Measurements from ENCODE around the gene RBMS3.
"Not testable (repeated sequence)": the region's sequence is repeated elsewhere in the genome, so short reads cannot be mapped to it uniquely, and the experiment has no call there.

RBMS3 gene

DNA sequence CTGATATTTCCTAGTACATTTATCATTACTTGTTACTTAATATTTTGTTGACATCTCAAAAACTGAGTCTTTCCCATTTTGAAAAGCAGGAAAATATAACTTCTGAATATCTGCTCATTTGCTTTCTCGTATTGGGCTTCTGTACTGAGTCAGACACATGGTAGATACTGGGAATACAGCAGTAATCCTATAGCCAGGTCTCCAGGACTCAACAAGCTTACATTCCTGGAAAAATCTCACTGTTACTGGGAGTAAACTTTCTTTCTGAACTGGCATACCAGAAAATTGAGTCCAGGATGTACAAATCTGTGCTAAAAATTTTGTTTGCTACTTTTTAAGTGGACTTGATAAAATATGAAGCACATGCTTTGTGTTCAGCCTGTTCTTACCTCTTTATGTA is 240.4 kb downstream of the RBMS3 start:
- DNase-seq (ENCODE audit: low read depth in 3 of 3, low spot score in 1 of 3): no peak

DNA sequence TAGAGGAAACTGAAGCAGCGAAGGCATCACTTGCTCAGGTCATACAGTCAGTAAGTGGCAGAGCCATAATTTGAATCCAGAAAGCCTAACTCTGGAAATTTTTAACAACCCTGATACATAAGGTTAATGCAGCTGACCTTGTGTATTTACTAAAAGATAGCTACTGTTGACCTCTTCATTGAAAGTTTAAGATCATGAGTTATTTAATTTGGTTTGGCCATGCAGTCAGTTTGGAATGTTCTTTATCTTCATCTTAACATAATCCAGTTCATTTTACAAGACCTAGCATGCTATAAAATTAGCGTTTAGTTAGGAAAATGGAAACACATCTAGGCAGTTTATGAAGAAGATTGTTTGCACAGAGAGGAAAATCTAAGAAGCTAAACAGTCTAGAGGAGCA is 240.9 kb downstream of the RBMS3 start:
- DNase-seq (ENCODE audit: low read depth in 3 of 3, low spot score in 1 of 3): no peak

DNA sequence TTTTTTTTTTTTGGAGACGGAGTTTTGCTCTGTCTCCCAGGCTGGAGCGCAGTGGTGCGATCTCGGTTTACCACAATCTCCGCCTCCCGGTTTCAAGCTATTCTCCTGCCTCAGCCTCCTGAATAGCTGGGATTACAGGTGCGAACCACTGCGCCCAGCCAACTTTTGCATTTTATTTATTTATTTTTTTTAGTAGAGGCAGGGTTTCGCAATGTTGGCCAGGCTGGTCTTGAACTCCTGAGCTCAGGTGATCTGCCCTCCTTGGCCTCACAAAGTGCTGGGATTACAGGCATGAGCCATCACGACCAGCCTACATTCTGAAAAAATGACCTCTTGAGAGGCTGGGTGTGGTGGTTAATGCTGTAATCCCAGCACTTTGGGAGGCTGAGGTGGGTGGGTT is 243.6 kb downstream of the RBMS3 start:
- DNase-seq (ENCODE audit: low read depth in 3 of 3, low spot score in 1 of 3): not testable (repeated sequence)

DNA sequence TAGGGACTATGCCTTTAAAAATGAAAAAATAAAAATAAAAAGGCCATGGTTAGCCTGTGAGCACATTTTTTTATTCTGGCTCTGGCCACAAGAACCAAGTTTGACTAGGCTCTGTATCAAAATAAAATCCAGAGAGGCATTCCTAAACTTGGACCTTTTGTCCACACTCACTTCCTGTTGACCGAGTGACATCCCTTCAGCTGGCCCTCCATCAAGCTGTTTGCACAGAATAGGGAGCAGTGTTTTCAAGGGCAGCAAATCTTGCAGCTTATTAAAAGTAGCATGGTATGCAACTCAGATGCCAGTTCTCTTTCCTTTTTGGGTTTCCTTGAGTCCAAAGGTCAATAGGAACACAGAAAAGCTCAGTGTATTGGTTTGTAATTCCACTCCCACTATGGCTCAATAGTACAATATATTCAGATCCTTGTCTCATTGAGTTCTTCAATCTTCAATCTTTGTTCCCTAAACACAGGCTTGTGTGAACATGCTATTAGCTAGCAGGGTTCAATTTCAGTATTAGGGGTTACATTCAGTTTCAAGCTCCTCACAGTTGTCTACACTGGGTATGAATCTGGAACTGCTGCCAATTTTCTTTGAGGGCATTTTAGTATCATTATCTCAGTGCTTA is 244.5 kb downstream of the RBMS3 start:
- DNase-seq (ENCODE audit: low read depth in 3 of 3, low spot score in 1 of 3): no peak

DNA sequence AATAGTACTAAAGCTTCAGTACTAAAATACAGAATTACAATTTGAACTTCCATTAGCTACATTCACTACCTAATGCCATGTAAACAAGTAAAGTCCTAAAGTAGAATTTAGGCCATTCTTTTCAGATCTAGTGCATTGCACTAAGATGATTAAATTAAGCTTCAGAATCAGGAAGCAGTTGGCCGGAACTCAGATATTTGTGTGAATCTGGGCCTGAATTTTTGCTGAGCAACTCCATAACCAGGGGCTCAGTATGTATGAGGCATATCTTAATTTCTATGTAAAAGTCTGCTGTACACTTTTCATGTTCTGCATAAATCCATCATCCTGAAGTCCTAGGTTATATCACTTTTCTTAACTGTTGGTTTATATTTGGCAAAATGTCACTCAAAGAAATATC is 246.4 kb downstream of the RBMS3 start:
- DNase-seq (ENCODE audit: low read depth in 3 of 3, low spot score in 1 of 3): no peak

DNA sequence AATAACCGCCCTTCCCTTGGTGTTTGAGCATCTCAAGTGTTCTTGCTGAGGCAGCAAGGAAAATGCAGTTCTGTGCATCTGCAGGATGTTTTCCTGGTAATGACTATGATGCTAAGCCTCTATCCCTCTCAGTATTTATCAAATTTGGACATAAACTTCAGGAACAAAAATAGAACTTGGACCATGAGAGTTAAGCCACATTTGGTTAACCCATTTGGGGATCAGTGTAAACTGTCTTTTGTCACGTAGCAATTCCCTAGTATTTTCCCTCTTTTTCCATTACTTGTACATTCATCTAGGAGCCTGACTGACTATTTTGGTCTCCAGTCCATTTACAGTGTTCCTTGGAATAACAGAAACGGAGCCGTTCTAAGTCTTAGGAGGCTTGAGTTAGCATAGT is 250.8 kb downstream of the RBMS3 start:
- no peak for DNase-seq (ENCODE audit: low read depth in 3 of 3, low spot score in 1 of 3)

DNA sequence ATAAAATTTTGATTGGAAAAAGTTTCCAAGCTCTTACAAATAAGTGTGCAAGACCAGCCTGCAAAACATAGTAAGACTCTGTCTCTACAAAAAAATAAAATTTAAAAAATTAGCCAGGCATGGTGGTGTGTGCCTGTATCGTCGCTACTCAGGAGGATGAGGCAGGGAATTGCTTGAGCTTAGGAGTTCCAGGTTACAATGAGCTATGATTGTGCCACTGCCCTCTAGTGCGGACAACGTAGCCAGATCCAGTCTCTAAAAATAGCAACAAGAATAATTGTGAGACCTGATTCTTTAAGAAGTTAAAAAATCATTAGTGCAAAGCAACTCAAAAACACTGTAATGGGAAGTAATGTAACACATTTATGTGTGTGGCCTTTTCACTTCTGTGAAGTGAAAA is 251.6 kb downstream of the RBMS3 start:
- no peak for DNase-seq (ENCODE audit: low read depth in 3 of 3, low spot score in 1 of 3)

DNA sequence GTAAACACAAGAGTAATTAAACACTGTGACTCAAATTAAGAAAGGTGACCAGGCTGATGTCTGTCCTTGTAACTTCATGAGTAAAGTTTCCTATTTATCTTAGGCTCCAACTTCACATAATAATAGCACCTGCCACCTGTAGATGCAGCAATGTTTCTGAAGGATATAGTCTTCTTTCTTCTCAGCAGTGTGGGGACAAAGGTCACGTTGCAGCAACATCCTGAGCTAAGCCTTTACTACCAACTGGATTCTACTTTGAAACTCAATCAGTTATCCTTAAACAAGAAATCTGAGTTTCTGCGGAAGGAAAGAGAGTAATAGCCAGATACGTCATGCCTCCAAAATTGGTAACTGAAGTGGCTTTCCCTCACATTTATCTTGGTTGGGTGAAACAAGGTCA is 253.1 kb downstream of the RBMS3 start:
- DNase-seq (ENCODE audit: low read depth in 3 of 3, low spot score in 1 of 3): no peak

DNA sequence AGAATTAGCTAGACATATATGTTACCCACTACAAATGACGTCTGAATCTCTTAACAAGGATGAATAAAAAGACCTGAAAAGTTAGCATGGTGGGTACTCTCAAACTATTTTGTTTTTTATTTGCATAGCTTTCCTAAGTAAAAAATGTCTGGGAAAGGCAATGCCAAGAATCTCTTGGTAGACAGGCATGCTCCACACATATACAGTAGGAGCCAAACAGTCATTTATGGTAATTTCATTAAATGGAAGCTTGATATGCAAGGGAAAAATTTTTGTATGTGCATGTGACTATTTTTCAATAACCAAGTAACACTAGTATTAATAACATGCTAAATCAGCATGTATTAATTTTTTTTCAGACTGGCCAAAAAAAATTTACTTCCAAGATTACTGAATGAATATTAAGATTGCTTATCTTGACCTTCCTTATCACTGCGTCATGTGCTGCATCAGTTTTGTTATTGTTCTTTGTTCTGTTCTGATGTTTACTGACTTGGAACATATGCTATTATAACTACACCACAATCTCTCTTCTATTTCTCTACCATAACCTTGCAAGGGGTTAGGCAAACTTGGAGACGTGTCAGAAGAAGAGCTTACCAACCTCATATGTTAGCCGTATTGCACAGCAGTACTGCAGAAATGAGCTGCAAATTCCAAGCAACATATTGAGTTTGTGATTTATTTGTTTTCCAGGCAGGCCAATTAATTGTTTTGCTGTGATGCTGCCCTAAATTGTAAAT is 255.3 kb downstream of the RBMS3 start:
- no peak for DNase-seq (ENCODE audit: low read depth in 3 of 3, low spot score in 1 of 3)

DNA sequence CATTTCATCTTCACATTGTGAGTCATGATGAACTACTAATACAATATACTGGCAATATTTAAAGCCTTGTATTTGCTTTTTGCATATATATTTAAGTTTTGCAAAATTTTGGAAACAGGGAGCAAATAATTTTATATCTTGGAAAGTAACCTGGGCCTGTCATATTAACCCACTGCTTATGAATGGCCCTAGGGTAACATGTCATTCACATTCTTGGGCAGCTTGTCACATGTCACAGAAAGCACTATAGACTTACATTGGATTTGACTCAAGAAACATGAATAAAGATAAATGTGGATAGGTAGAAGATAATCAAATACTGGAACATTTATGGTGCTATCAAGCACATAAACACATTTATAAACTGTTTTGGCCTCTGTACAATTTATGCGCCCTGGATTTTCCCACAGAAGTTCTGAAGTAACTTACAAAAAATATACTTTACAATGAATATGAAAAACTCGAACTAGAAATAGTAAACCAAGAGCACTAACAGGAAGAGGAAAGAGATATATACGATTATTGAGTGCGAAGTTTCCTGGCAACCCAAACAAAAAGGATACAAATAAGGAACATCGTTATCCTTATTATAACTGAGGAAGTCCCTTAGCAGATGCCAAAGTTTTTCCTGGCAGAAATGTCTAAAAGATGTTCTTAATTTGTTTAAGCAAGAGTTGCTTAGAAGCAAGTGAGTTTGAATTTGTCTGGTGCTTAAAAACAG is 257.2 kb downstream of the RBMS3 start:
- no peak for DNase-seq (ENCODE audit: low read depth in 3 of 3, low spot score in 1 of 3)

DNA sequence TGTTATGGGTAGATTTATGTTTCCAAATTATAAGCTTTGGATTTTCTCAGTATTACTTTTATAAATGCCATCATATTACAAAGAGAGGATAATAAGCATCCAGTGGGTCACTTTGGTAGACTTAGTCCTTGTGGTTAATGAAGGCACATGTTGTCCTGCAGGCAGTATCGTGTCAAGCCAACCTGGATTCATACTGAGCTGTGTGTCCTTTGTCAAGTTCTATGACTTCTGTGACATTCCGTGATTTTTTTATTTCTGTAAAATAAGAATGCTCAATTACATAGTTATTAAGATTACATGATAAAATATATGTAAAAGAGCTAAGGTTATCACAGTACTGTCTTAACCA is 257.7 kb downstream of the RBMS3 start:
- no peak for DNase-seq (ENCODE audit: low read depth in 3 of 3, low spot score in 1 of 3)

DNA sequence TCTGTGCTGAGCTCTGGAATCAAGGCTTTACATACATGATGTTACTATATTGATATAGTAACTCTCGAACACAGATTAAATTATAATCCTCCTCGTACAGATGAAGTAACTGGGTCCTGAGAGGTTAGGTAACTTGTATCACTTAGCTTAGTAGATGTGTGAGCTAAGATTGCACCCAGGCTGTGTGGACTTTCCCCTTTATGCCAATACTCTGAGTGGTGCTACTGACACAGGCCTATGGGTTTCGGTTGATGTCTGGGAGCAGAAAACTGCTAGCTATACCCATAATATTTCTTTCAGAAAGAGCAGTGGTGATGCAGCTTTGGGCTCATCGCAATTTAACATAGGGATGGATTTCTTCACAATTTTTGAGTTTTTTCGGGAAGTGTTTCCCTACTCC is 259.7 kb downstream of the RBMS3 start:
- DNase-seq (ENCODE audit: low read depth in 3 of 3, low spot score in 1 of 3): no peak

DNA sequence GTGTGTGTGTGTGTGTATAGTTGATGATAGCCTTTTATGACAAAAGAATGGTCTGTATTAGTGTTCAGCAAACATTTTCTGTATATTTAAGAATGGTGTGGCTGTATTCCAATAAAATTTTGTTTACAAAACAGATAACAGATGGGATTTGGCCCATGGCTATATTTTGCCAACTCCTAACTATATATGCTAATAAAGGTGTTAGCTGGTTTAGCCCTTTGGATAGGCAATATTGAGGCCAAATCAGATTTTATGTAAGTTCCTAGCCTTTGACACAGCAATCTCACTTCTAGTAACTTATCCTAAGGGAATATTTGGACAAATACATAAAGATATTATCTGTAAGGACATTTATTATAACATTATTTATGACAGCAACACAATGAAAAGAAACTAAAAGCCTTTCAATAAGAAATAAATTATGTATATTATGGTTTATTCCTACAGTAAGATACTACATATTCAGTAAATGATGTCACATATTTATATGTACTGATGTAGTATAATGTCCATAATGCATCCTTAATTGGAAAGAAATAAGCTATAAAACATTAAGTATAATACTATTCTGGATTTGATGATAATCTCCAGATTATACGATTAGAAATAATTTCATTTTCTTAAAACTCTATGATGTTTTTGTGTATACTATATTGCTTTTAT is 264.0 kb downstream of the RBMS3 start:
- DNase-seq (ENCODE audit: low read depth in 3 of 3, low spot score in 1 of 3): no peak

DNA sequence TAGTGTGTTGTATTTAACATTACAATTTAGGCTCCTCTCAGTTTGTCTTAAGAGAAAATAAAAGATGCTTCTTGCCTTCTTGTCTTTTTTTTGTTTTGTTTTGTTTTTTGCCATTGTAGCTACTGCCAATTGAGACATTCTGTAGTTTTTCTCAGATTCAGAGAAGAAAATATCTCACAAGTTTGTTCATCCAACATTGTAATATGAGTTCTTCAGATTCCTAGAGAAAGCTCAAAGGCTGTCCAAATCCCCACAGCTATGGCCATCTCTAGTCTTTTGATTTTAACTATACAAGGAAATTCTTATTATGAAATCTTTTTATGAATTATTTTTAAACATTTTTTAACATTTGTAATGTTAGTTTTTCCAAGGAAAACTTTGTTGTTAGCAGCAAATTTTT is 264.7 kb downstream of the RBMS3 start:
- no peak for DNase-seq (ENCODE audit: low read depth in 3 of 3, low spot score in 1 of 3)

DNA sequence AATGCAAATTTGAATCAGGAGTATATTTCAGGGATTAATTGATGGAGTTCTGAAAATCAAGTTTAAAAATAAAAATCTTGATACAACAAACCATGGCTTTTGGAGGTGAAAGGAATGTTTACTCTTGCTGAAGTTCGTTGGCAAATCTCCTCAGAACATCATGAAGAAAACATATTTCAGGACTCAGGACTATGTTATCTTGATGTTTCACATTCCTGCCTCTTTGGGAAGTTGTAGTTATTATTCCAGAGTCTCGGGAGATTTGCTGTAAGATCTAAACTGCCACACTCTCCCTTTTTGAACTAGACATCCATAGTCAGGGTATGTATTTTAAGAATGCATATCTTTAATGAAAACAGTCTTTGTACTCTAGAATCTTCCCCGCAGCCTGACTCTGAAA is 271.2 kb downstream of the RBMS3 start:
- no peak for DNase-seq (ENCODE audit: low read depth in 3 of 3, low spot score in 1 of 3)

DNA sequence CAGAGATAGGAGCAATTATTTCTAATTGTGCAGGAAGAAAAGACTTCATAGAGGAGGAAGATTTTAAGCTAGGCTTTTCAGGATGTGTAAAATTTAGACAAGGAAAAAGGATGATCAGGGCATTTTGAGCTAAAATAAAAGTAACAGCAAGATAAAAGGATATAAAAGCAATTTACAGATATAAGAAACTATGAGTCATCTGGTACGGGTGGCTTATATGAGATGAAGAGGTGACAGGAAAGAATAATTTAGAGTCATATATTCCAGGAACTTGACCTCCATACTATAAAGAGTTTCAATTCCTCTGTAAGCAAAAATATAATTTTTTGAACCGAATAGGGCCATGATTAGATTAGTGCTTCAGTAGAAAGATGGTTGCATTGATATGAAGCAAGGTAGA is 273.7 kb downstream of the RBMS3 start:
- DNase-seq (ENCODE audit: low read depth in 3 of 3, low spot score in 1 of 3): no peak

DNA sequence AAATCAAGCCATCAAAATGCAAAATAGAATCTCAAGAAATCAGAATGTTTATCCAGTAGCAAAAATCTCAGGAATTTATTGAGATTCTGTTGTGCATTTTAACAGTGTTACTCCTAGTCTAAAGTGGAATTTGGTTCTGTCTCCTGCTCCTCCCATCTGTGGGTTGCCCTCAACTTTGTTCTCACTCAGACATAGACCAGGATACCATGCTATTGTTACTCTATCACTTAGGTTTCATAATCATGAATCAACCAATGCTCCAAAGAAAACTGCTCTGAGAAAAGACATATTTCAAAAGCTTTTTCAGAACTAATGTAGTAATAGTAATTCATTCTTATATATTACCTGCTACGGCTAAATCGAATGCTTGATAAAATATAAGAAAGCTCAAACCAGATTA is 274.7 kb downstream of the RBMS3 start:
- DNase-seq (ENCODE audit: low read depth in 3 of 3, low spot score in 1 of 3): no peak

DNA sequence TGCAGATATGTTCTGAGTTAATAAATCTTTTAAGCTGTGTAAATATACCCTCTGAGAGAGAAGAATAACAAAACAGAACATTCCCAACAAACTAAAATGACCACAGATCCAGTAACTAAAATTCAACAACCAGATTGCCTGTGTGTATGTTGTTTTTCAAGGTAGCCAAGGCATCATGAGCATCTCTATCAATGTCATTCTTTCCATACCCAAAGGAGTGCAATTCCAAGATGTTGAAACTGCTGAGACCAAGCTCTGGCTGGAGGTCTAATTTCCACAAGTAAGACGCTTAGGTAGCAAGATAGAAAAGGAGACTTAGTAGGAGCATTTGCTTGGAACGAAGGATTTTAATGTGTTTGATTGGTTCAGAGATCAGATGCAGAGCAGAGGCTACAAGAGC is 276.3 kb downstream of the RBMS3 start:
- DNase-seq (ENCODE audit: low read depth in 3 of 3, low spot score in 1 of 3): no peak

DNA sequence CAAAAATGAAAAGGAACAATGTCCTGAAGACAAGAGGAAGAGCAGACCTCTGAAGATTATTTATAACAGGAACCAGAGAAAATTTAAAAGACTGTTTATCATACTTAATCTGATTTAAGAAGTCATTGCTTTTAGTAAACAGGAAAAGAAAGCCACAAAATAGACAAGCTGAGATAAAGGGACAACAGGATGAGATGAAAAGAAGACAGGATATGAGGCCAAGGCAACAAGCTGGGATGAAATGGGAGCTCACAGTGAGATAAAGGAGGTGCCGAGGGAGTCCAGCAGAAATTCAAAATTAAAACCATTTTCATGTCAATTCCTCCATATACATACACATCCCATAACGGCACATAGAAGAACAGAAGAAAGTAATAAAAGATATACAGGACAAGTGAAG is 277.0 kb downstream of the RBMS3 start:
- DNase-seq (ENCODE audit: low read depth in 3 of 3, low spot score in 1 of 3): no peak

DNA sequence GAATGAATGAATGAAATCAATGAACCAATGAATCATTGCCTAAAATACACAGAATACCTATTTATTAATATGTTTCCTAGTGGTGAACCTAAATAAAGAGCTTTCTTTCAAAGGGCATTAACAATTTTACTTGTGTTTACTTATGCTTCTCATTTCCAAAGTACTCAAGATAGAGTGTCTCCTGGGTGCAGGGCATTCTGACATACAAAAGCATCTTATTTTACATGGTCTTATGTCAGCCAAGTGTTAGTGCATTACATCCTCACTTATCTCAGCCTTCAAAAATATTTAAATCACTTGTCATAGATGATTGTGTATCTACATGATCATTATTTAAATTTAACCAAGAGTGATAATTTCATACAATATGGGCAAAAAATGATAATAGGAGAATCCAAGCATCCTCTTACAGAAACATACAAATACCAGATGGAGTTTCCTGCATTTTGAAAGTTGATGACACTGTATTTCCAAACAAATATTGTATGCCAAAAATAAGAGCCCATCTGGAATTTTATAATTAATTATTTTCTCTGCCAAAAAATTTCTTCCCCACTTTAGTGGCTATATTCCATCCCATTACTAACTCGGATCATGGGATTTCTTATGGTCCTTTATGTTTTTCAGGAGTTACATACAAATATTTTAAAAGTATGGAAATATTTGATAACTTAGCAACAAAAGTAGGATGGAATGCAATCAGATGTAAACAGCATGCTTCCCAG is 279.0 kb downstream of the RBMS3 start:
- no peak for DNase-seq (ENCODE audit: low read depth in 3 of 3, low spot score in 1 of 3)

DNA sequence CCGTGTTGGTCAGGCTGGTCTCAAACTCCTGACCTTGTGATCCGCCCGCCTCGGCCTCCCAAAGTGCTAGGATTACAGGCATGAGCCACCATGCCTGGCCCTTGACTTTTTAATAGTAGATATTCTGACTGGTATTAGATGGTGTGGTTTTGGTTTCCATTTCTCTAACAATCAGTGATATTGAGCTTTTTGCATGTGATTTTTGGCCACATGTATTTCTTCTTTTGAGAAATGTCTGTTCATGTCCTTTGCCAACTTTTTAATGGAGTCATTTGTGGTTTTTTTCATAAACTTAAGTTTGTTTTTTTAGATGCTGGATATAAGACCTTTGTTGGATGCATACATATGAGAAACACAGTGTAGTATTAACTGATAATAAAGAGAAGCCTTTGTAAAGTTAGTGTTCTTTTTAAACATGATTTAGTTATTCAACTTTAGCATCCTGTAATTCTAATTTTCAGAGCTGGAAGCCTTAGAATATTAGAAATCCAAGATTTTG is 280.8 kb downstream of the RBMS3 start:
- no peak for DNase-seq (ENCODE audit: low read depth in 3 of 3, low spot score in 1 of 3)
